ENCODE results near the gene OSM.

DNA sequence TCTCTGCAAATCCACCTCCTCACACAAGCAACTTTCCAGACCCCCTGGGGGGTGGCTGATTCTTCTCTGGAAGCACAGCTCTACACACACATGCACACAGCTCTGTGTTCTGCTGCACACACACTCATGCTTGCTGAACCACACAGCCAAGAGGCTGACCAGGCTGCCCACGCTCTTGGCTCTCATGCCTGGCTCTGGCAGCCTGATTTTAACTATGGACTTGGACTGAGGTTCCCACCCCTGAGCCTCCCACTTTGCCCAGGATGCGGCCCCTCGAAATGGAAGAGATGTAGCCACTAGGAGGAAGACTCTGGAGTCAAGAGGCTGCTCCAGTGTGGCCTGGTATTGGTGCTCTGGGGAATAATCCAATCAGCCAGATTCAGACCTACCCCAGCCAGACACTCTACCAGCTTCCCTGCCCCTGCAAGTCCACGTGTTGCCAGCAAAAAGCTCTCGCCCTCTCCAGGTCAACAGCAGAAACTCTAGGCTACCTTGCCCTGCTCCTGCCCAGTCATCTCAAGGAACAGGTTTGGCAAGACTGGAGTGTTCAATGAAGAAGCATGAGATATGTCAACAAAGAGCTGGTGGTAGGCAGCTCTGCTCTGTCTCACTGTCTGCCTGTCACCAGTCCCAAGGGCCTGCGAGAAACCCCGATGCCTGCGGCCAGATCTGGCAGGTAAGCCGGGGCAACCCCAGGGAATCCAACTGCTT is 31.5 kb upstream of the OSM start:
- TF ChIP-seq EGR1 (IDR thresholded peaks at IDR 0.05; ENCODE audit: low read depth in 2 of 2): no peak
- no peak for TF ChIP-seq FOXA1 (IDR thresholded peaks at IDR 0.05)
- TF ChIP-seq, protein P1, sequence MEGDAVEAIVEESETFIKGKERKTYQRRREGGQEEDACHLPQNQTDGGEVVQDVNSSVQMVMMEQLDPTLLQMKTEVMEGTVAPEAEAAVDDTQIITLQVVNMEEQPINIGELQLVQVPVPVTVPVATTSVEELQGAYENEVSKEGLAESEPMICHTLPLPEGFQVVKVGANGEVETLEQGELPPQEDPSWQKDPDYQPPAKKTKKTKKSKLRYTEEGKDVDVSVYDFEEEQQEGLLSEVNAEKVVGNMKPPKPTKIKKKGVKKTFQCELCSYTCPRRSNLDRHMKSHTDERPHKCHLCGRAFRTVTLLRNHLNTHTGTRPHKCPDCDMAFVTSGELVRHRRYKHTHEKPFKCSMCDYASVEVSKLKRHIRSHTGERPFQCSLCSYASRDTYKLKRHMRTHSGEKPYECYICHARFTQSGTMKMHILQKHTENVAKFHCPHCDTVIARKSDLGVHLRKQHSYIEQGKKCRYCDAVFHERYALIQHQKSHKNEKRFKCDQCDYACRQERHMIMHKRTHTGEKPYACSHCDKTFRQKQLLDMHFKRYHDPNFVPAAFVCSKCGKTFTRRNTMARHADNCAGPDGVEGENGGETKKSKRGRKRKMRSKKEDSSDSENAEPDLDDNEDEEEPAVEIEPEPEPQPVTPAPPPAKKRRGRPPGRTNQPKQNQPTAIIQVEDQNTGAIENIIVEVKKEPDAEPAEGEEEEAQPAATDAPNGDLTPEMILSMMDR (IDR thresholded peaks at IDR 0.05; ENCODE audit: low read depth, low read length, missing input control): no peak
- TF ChIP-seq, protein P2, sequence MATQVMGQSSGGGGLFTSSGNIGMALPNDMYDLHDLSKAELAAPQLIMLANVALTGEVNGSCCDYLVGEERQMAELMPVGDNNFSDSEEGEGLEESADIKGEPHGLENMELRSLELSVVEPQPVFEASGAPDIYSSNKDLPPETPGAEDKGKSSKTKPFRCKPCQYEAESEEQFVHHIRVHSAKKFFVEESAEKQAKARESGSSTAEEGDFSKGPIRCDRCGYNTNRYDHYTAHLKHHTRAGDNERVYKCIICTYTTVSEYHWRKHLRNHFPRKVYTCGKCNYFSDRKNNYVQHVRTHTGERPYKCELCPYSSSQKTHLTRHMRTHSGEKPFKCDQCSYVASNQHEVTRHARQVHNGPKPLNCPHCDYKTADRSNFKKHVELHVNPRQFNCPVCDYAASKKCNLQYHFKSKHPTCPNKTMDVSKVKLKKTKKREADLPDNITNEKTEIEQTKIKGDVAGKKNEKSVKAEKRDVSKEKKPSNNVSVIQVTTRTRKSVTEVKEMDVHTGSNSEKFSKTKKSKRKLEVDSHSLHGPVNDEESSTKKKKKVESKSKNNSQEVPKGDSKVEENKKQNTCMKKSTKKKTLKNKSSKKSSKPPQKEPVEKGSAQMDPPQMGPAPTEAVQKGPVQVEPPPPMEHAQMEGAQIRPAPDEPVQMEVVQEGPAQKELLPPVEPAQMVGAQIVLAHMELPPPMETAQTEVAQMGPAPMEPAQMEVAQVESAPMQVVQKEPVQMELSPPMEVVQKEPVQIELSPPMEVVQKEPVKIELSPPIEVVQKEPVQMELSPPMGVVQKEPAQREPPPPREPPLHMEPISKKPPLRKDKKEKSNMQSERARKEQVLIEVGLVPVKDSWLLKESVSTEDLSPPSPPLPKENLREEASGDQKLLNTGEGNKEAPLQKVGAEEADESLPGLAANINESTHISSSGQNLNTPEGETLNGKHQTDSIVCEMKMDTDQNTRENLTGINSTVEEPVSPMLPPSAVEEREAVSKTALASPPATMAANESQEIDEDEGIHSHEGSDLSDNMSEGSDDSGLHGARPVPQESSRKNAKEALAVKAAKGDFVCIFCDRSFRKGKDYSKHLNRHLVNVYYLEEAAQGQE (IDR thresholded peaks at IDR 0.05): no peak
- no peak for TF ChIP-seq RAD21 (IDR thresholded peaks at IDR 0.05)
- TF ChIP-seq JUND (IDR thresholded peaks at IDR 0.05): no peak

All from liver (tissue), 3 donors.